Ascending aorta (tissue), 2 donors: ENCODE data around the gene FTSJ1. TPM values are rescaled to one million over a fixed set of nuclear protein-coding genes. Genes with fewer than 3 reads are reported as not detected.
"Not testable (repeated sequence)": the region's sequence is repeated elsewhere in the genome, so short reads cannot be mapped to it uniquely, and the experiment has no call there.

ENCODE experiments used
- DNase-seq, 2 donors: peaks; one replicate each; pipeline ENCODE4 v3.0.0-alpha.2; 2019; ENCODE audit warnings: low spot score in 2 of 2
- H3K27ac ChIP-seq, 2 donors: fragments of 200-600 bp; sonication (generic); one replicate each; pipeline ENCODE4 v1.5.1; 2016 to 2017; ENCODE audit warnings: mild to moderate bottlenecking in 1 of 2
- H3K27me3 ChIP-seq: fragments of 200-600 bp; sonication (generic); one replicate; pipeline ENCODE4 v1.5.1; 2017
- H3K36me3 ChIP-seq, 2 donors: fragments of 200-600 bp; sonication (generic); one replicate each; pipeline ENCODE4 v1.5.1; 2016
- H3K4me1 ChIP-seq, 2 donors: fragments of 200-600 bp; sonication (generic); one replicate each; pipeline ENCODE4 v1.5.1; 2016 to 2017; ENCODE audit warnings: mild to moderate bottlenecking in 1 of 2
- H3K4me3 ChIP-seq, 2 donors: fragments of 200-600 bp; sonication (generic); one replicate each; pipeline ENCODE4 v1.5.1; 2016 to 2017; ENCODE audit warnings: mild to moderate bottlenecking in 1 of 2
- H3K9me3 ChIP-seq, 2 donors: fragments of 200-600 bp; sonication (generic); one replicate each; pipeline ENCODE4 v1.5.1; 2016
- CTCF ChIP-seq, 3 experiments: fragments of 200-600 bp in 2 of 3; fragments of 450-650 bp in 1 of 3; sonication (generic) in 2 of 3; IDR thresholded peaks; one replicate each; pipeline ENCODE4 v1.5.1; 2016 to 2019; ENCODE audit warnings: antibody characterized with exemption in 3 of 3, mild to moderate bottlenecking in 1 of 3, moderate library complexity in 1 of 3
- intact Hi-C: fragments of 100-400 bp; cut with DNase I; formaldehyde crosslinking; loops from one replicate; pipeline ENCODE4 v1.15.1; 2023
- total RNA-seq: library from RNA; depleted of rRNA; stranded (reverse); fragments of >200 nt; gene quantifications from one replicate; pipeline ENCODE4 v1.1.0, GENCODE V29; 2016

FTSJ1 gene
- total RNA-seq, 1 donor from 2014 or later = 159 TPM

GRCh38 chrX:48514868-48515460 is 39.0 kb downstream of the FTSJ1 start:
- no peak for DNase-seq
- no peaks in the 10 kb centered on the region for H3K27me3 ChIP-seq
- no peaks in the 10 kb centered on the region for H3K4me1 ChIP-seq
- TF ChIP-seq CTCF (IDR thresholded peaks at IDR 0.05) = no peak
- peaks cover 5 to 6% of the 10 kb centered on the region in 2 donors for H3K36me3 ChIP-seq
- H3K4me3 ChIP-seq = no peak overlapping the region
- intact Hi-C loops = no loop called here
- H3K27ac ChIP-seq = no peak overlapping the region
- no peaks in the 10 kb centered on the region for H3K9me3 ChIP-seq

- H3K4me1 ChIP-seq = no peaks in the 10 kb centered on the region
- intact Hi-C loops = no loop called here
- H3K36me3 ChIP-seq = peaks cover 5 to 6% of the 10 kb centered on the region in 2 donors
- H3K27ac ChIP-seq = no peak overlapping the region
- DNase-seq = no peak
- H3K27me3 ChIP-seq = no peaks in the 10 kb centered on the region
- no peak overlapping the region for H3K4me3 ChIP-seq
- no peaks in the 10 kb centered on the region for H3K9me3 ChIP-seq
- TF ChIP-seq CTCF (IDR thresholded peaks at IDR 0.05) = no peak
Measured at GRCh38 chrX:48515842-48516241, 39.8 kb downstream of the FTSJ1 start.

- no peak for TF ChIP-seq CTCF (IDR thresholded peaks at IDR 0.05)
- DNase-seq = no peak
- Histone ChIP-seq H3K36me3 (peaks cover 5 to 6% of the 10 kb centered on the region in 2 donors), H3K9me3 (no peaks in the 10 kb centered on the region), H3K27ac (no peak overlapping the region), H3K4me1 (no peaks in the 10 kb centered on the region), H3K4me3 (no peak overlapping the region), H3K27me3 (no peaks in the 10 kb centered on the region)
- intact Hi-C loops = no loop called here
Measured at GRCh38 chrX:48516285-48516684, 40.3 kb downstream of the FTSJ1 start.

- no peaks in the 10 kb centered on the region for H3K9me3 ChIP-seq
- no peaks in the 10 kb centered on the region for H3K27me3 ChIP-seq
- no peak for DNase-seq
- H3K4me1 ChIP-seq = no peaks in the 10 kb centered on the region
- no peak overlapping the region for H3K4me3 ChIP-seq
- no peak overlapping the region for H3K27ac ChIP-seq
- H3K36me3 ChIP-seq = peaks cover 5 to 6% of the 10 kb centered on the region in 2 donors
- no peak for TF ChIP-seq CTCF (IDR thresholded peaks at IDR 0.05)
- intact Hi-C loops = no loop called here
Measured at GRCh38 chrX:48516987-48517386, 41.0 kb downstream of the FTSJ1 start.

GRCh38 chrX:48519481-48519880 is 43.5 kb downstream of the FTSJ1 start:
- H3K4me3 ChIP-seq, H3K36me3 ChIP-seq, intact Hi-C loops, H3K27ac ChIP-seq, H3K9me3 ChIP-seq, H3K27me3 ChIP-seq, DNase-seq, H3K4me1 ChIP-seq: not testable (repeated sequence)

GRCh38 chrX:48520455-48520854 is 44.5 kb downstream of the FTSJ1 start:
- Histone ChIP-seq H3K9me3 (no peaks in the 10 kb centered on the region), H3K36me3 (peaks cover 3 to 6% of the 10 kb centered on the region in 2 donors), H3K27ac (no peak overlapping the region), H3K4me1 (no peaks in the 10 kb centered on the region), H3K4me3 (no peak overlapping the region), H3K27me3 (no peaks in the 10 kb centered on the region)
- intact Hi-C loops = loop anchor here (5.0 kb wide), 1 partner anchor 43 kb away; the partner anchor contains the start of gene FTSJ1
- no peak for TF ChIP-seq CTCF (IDR thresholded peaks at IDR 0.05)
- no peak for DNase-seq
